Activated CD4-positive, alpha-beta T cell treated with anti-CD3 and anti-CD28 coated beads, Interleukin-2, Interleukin-4, amounts not matched to agents 100 ng/mL and 50 ng/mL, durations not matched to agents 16 hours and 8 hours (primary cell): Measurements from ENCODE around the gene CLCN2.
A peak's percentile ranks its signal among the peaks of the same experiment; 100 is the strongest.

Source experiments
- DNase-seq: peaks from one replicate; pipeline ENCODE4 v3.0.0-alpha.2; 2020; ENCODE audit warnings: low spot score

The CLCN2 gene

DNA sequence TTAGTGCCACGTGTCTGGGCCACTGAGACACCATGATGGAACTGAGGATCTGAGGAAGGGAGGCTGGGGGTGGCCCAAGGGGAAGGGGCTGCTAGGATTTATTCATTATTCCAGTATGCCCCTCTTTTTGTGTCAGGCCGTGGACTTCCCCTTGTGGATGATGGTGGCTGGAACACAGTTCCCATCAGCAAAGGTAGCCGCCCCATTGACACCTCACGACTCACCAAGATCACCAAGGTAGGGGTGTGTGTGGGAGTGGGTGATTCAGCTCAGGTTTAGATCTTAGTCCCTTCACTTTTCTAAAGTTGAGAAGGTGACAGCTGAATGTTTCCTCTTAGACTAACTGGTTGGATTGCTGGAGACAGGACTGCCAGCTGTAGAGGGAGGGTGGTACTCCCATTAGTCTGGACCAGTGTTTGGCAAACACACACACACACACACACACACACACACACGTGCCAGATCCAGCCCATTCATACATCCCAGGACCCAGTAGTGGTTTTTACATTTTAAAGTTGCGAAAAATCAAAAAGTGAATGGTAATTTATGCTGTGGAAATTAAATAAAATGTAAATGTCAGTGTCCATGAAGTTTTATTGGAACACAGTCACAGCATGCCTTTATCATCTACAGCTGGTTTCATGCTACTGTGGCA lies 35.6 kb downstream of the CLCN2 start:
- DNase-seq: no peak

DNA sequence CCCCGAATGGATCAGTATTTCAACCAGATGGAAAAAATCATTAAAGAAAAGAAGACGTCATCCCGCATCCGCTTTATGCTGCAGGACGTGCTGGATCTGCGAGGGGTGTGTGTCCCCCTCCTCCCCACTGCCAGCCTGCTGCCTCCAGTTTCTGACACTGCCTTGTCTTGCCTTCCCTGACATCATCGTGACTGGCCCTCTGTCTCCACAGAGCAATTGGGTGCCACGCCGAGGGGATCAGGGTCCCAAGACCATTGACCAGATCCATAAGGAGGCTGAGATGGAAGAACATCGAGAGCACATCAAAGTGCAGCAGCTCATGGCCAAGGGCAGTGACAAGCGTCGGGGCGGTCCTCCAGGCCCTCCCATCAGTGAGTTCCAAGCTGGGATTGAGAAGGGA lies 36.1 kb downstream of the CLCN2 start:
- DNase-seq: no peak

DNA sequence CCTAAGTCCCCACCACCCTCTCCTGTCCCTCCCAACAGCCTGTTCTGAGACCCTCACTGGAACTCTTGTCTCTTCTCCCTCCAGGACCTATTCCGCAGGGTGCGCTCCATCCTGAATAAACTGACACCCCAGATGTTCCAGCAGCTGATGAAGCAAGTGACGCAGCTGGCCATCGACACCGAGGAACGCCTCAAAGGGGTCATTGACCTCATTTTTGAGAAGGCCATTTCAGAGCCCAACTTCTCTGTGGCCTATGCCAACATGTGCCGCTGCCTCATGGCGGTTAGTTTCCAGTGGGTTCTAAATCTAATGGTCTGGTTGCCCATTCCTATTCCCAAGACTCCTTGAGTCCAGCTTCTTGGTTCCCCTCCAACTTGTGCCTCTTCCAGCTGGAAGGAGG lies 37.7 kb downstream of the CLCN2 start:
- DNase-seq: no peak

DNA sequence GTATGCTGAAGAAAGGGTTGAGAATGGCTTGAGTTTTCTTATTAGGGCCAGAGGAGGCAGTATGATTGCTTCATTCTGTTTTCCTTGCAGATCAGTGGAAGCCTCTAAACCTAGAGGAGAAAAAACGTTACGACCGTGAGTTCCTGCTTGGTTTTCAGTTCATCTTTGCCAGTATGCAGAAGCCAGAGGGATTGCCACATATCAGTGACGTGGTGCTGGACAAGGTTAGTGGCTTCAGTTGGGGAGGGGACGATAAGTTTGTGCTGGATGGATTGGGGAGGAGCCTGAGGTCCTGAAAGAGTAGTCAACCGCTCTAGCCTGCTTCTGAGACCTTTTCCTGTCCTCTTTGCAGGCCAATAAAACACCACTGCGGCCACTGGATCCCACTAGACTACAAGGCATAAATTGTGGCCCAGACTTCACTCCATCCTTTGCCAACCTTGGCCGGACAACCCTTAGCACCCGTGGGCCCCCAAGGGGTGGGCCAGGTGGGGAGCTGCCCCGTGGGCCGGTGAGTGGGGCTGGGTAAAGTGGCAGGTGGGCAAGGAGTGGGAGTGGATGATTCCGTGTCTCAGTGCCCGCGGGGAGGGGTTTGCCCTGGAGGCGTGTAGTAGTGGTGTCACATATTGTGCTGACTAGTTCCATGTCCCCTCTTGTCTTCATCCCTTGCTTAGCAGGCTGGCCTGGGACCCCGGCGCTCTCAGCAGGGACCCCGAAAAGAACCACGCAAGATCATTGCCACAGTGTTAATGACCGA lies 38.5 kb downstream of the CLCN2 start:
- no peak for DNase-seq

DNA sequence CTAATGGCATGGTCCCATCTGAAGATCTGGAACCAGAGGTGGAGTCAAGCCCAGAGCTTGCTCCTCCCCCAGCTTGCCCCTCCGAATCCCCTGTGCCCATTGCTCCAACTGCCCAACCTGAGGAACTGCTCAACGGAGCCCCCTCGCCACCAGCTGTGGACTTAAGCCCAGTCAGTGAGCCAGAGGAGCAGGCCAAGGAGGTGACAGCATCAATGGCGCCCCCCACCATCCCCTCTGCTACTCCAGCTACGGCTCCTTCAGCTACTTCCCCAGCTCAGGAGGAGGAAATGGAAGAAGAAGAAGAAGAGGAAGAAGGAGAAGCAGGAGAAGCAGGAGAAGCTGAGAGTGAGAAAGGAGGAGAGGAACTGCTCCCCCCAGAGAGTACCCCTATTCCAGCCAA lies 39.7 kb downstream of the CLCN2 start:
- DNase-seq: no peak

DNA sequence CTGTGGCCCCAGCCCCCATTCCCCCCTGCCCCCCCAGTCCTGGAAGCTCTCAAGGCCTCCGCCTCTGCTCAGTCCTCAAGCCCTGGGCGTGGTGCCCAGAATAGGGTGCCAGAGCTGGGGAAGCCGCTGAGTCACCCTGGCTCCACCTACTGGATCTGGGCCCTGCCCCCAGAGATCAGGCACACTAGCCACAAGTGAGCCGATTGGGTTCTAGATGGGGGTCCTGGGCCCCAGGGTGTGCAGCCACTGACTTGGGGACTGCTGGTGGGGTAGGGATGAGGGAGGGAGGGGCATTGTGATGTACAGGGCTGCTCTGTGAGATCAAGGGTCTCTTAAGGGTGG lies 41.3 kb downstream of the CLCN2 start:
- DNase-seq: peak; percentile 35

DNA sequence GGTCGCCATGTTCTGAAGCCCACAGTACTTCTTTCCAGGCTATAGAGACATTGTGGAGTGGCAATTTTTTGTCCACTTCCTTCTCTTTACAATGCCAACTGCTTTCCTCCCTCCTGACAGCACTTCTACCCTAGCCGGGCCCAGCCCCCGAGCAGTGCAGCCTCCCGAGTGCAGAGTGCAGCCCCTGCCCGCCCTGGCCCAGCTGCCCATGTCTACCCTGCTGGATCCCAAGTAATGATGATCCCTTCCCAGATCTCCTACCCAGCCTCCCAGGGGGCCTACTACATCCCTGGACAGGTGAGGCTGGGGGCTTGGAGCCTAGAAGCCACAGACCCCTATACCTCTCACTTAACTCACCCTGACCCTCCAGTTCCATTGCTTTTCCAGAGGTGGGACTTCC lies 44.2 kb downstream of the CLCN2 start:
- DNase-seq: no peak

DNA sequence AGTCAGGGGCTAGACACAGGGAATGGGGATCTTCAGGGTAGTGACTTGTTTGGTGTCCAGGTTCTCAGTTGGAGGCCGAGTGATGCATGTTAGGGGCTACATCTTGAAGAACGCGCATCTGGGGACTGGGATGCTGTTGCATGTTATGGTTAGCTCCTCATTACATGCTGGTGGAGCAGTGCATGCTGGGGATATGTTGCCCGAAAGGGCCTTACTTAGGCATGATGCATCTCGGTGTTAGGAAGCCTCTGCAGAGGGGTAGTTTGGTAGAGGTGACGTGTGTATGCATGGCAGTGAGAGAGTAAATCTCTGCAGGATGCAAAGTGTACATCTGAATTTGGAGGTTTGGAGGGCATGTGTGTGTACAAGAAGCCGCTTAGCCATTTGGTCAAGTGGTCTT lies 44.6 kb downstream of the CLCN2 start:
- no peak for DNase-seq

DNA sequence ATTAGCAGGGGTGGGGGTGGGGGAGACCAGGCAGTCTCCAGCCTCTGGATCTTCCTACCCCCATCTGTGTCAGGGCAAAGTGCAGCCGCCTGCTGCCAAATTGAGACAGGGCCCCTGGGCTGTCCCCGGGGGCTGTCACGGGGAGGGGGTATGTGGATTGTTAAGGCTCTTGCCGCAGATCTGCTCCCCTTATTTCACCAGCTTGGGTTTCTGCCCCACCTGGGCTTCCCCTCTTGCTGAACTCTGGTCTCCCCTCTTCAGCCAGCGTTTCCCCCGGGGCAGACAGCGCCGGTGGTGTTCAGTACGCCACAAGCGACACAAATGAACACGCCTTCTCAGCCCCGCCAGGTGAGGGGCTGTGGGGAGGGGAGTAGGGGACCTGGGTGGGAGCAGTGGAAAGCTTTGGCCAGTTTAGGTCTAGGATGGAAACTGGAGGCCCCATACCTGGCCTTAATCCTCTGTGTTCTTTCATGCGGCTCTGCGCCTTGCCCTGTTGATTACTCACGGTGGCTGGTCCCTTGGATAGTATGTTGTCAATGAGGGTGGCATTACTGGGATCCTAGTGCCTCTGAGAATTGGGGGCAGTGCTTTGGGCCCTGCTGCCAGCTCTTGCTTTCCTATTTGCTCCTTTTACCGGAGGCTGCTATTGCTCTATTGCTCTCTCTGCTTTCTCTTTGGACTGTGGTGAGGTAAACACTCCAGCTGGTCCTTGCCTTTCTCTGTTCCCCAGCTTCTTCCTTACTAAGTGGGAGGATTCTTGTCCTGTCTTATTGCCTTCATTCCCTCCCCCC lies 45.3 kb downstream of the CLCN2 start:
- DNase-seq: no peak

DNA sequence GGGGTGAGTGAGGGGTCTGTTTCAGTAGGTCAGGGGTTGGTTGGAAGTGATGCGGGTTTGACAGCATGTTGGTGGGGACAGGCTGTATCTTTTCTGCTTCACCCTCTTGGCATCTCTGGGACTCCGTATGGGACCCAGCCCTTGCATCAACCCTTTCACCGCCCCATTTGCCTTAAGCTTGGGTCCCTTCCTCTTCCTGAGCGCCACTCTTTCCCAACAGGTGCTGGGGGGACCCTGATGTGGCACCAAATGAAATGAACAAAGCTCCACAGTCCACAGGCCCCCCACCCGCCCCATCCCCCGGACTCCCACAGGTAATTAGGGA lies 45.9 kb downstream of the CLCN2 start:
- no peak for DNase-seq

DNA sequence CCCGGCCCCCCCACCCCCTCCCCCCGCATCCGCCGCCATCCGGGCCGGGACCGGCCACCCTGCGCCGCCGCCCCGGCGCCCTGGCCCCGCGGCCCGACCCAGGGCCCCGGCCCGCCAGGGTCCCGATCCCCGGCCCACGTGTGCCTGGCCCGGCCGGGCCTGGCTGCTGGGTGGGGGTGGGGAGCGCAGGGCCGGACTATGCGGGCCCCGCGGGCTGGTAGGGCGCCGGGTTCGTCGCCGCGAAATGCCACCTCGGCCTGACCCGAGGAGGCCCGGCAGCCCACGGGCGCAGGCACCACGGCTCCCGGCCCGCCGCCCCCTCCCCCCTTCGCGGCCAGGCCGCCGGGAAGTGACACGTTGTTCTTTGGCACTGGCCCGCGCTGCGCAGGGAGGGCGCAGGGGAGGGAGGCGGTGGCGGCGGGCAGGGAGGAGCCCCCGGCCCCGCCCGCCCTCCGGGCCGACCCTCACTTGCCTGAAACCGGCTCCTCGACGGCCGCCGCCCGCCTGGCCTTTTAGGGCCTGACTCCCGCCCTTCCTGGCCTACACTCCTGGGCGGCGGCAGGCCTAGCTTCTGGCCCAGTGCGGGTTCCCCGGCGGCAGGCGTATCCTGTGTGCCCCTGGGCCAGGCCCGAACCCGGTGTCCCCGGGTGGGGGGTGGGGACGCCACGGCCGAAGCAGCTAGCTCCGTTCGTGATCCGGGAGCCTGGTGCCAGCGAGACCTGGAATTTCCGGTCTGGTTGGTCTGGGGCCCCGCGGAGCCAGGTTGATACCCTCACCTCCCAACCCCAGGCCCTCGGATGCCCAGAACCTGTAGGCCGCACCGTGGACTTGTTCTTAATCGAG lies 46.5 kb downstream of the CLCN2 start:
- peak; percentile 54 for DNase-seq

DNA sequence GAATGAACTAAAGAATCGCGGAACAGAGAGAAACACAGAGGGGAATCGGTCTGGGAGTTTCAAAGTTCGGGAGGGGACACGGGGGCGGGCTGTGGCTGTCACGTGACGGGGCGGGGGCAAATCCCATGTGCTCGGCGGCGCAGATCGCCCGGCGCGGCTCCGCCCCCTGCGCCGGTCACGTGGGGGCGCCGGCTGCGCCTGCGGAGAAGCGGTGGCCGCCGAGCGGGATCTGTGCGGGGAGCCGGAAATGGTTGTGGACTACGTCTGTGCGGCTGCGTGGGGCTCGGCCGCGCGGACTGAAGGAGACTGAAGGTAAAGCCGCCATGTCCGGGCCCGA lies 47.1 kb downstream of the CLCN2 start, which contains the start of gene EIF4G1:
TSS of gene EIF4G1 (plus strand) at position 244 of the 337 bp plus-strand sequence. CDS start 1,191 bp downstream, outside the sequence.
- DNase-seq: peak; percentile 94

DNA sequence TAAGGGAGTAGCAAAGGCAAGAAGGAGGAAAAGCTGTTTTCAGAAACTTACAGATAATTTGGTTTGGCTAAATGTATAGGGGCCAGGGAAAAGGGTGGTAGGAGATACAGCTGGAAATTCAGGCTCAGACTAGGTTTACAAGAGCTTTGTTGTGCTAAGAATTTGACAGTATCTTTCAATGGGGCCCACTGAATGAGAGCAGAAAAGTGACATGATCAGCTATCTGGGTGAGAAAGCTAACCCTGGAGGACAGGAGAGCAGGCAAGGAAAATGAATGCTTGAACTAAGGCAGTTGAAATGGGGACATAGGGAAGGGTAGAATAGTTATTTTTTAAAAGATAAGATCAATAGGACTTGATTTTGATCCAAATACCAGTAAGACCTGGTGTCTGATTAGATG lies 49.8 kb downstream of the CLCN2 start:
- DNase-seq: no peak

DNA sequence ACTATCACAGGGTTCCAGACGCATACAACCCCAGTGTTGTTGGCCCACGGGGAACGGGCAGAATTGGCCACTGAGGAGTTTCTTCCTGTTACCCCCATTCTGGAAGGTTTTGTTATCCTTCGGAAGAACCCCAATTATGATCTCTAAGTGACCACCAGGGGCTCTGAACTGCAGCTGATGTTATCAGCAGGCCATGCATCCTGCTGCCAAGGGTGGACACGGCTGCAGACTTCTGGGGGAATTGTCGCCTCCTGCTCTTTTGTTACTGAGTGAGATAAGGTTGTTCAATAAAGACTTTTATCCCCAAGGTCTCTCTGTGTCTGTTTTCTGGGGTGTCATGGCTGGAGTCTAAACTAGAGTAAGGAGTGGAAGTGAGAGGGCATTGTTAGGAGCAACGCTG lies 52.7 kb downstream of the CLCN2 start:
- no peak for DNase-seq

DNA sequence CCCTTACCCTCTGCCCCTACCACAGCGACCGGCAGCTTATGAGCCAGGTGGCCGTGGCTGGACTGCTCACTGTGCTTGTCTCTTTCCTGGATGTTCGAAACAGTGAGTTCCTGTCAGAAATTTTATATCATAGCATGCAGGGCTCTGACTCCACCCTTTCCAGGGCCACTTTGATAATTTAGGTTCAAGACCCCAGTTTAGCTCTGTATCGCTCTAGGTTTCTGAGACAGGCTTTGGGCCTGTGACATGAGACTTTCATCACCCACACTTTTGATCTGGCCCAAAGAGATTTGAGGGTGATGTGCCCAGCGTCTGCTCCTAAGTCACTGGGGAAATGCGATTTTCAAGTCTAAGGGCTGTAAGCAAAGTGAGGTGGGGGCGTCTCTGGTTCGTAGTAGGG lies 53.5 kb downstream of the CLCN2 start:
- DNase-seq: no peak

DNA sequence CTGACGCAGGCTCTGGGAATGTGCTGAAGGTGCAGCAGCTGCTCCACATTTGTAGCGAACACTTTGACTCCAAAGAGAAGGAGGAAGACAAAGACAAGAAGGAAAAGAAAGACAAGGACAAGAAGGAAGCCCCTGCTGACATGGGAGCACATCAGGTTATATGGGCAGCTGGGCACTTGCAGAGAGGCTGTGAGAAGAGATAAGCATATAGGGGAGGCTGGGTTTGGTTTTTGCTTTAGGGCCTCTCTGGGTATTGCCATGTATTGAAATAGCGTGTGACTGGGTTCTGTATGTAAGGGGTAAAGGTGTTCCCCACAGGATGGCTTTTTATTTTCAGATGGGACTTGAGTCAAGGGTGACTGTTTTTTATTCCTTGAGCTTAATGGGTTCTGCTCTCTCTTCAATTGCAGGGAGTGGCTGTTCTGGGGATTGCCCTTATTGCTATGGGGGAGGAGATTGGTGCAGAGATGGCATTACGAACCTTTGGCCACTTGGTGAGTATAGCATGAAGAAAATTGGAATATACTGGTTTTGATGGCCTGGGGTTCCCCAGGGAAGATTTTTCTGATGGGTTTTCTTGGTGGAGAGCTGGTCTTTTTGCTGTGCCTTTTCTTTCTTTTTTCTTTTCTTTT lies 54.9 kb downstream of the CLCN2 start:
- no peak for DNase-seq

DNA sequence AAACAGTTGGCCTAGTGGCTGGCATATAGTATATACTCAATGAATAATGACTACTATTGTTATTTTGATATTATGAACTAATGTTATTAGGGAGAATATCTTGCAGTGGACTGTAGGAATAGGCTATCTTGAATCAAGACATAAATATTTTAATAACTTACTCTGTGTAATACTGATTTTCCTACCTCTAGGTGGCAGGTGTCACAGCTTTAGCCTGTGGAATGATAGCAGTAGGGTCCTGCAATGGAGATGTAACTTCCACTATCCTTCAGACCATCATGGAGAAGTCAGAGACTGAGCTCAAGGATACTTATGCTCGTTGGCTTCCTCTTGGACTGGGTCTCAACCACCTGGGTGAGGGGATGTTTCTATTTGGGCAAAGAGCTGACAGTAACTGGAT lies 55.8 kb downstream of the CLCN2 start:
- no peak for DNase-seq

DNA sequence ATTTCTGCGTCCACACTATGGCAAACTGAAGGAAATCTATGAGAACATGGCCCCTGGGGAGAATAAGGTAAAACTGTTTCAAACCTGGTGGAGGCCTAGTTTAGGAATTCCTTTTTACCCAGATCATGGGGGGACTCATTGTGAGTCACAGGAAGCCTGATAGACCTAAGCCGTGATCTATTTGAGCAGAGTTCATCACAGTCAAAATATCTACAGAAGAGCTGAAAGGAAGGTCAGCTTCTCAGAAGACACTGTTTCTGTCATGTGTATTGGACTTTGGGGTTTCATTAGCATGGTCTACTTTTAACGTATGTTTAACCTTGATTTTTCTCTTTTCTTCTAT lies 61.1 kb downstream of the CLCN2 start:
- DNase-seq: no peak

DNA sequence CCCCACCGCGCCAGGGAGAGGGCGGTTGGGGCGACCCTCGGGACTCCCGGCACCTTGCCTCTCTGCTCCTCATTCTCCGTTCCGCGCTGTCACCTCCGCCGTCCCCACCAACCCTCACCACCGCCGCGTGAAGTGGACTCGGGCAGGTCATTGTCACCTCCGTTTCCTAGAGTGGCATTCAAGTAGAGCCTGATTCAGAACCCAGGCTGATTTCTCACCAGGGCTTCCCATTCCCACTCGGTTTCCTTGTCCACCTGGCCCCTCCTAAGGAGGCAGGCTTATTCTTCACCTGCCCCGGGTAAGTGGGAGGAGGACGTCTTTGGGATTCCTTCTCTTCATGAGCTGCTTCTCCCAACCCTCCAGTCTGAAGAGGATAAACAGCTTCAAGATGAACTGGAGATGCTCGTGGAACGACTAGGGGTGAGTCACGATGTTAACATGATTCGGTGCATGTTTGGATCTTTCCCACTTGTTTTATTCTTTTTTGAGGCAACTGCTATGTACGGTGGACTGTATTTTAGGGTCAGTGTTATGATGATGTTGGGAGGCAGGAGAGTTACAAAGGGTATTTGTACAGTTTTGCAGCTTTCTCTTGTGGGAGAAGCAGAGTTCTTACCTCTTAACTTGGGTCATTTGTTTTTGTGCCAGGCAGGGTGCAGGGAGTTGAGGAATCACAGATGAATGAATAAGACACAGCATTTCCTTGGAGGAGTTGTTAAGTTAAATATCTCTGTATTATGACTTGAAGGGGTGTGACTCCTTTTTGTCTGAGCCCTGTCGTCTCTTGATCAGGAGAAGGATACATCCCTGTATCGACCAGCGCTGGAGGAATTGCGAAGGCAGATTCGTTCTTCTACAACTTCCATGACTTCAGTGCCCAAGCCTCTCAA lies 61.7 kb downstream of the CLCN2 start:
- DNase-seq: no peak

DNA sequence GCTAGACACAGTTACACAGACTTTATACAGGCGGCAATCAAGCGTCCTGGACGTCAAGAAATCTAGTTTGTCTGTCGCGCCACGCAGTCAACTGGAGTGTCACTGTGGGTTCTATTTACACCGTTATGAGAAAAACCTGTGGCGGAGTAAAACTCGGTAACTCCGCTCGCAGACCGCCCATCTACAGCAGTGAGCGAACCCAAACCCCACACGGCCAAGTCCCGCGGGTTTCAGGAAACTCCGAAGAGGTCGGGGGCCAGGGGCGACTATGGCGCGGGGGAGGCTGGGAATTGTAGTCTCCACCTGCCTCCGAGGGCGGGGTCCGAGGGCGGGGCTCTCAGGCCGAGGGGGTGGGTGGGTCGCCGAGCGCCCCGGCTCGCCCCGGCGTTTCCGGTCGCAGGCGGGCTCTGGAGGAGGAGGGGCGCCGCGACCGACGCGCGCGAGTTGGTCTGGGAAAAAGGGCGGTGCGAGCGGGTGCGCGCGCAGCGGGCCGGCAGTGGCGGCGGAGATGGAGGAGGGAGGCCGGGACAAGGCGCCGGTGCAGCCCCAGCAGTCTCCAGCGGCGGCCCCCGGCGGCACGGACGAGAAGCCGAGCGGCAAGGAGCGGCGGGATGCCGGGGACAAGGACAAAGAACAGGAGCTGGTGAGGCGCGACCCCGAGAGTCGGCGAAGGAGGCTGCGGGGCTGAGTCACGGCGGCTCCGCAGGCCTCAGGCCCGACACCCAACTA lies 62.5 kb downstream of the CLCN2 start, which contains the start of gene PSMD2:
TSS of gene PSMD2 (plus strand) at position 483 of the 729 bp plus-strand sequence. CDS start at position 509, 26 bp downstream.
- DNase-seq: peak; percentile 98
